ENCODE measurements around the gene TKT. TPM values are rescaled to one million over a fixed set of nuclear protein-coding genes. Genes with fewer than 3 reads are reported as not detected.

TKT gene
- total RNA-seq, 1 experiment from 2014 or later = 634 TPM

GRCh38 chr3:53202331-53203015 lies 53.3 kb downstream of the TKT start:
- CTCF ChIA-PET = no interaction called here
- RAD21 ChIA-PET (ENCODE audit: low non-redundant PET in 1 of 2, low total read pairs in 2 of 2, uncharacterized antibody in 2 of 2, unreplicated experiment in 2 of 2) = no interaction called here
- Histone ChIP-seq H3K4me3 (replicated peaks in 1 of 2; ENCODE audit: low read depth in 1 of 2, low read length in 2 of 2) (no peak overlapping the region), H3K4me1 (ENCODE audit: control insufficient read depth in 1 of 2, insufficient read depth in 2 of 2, low read length in 2 of 2) (peaks cover 4 to 12% of the 10 kb centered on the region in 2 experiments; a peak in 2 of 4 replicates), H3K9me2 (ENCODE audit: insufficient read depth) (no peaks in the 10 kb centered on the region), H3K27me3 (ENCODE audit: insufficient read depth, low read length) (no peaks in the 10 kb centered on the region), H3K79me2 (ENCODE audit: insufficient read depth, low read length) (peaks cover 24% of the 10 kb centered on the region), H3K9ac (ENCODE audit: low read length) (no peak overlapping the region), H3K27ac (ENCODE audit: low read depth, low read length) (no peak overlapping the region), H2AFZ (ENCODE audit: low read depth, low read length, poor library complexity, severe bottlenecking) (no peak overlapping the region), H3K9me3 (ENCODE audit: control insufficient read depth in 1 of 2, insufficient read depth in 1 of 2, low read depth in 1 of 2, low read length in 2 of 2) (no peaks in the 10 kb centered on the region), H3K4me2 (ENCODE audit: low read length) (no peak overlapping the region), H3K36me3 (ENCODE audit: control insufficient read depth in 1 of 2, insufficient read depth in 2 of 2, low read length in 2 of 2) (peaks cover 0 to 35% of the 10 kb centered on the region in 2 experiments; a peak in 2 of 4 replicates), H4K20me1 (ENCODE audit: insufficient read depth) (no peaks in the 10 kb centered on the region)
- DNase-seq (ENCODE audit: low read depth, low spot score) = no peak
- POLR2A ChIA-PET = no interaction called here
- intact Hi-C loops (cut with micrococcal nuclease) = no loop called here
- BruUV-seq (replicated peaks) = no TSS peak
- ATAC-seq = no peak
- TF ChIP-seq SIN3A (IDR thresholded peaks at IDR 0.05; ENCODE audit: low read depth) (no peak), RAD21 (IDR thresholded peaks at IDR 0.05; ENCODE audit: low read depth) (no peak), REST (IDR thresholded peaks at IDR 0.05; ENCODE audit: low read depth) (no peak), EGR1 (IDR thresholded peaks at IDR 0.05; ENCODE audit: low read depth) (no peak), TCF7L2 (IDR thresholded peaks at IDR 0.05; ENCODE audit: borderline replicate concordance, extremely low read depth, insufficient read depth, insufficient read length) (no peak), FOSL1 (IDR thresholded peaks at IDR 0.05; ENCODE audit: low read depth) (no peak), EZH2phosphoT487 (IDR thresholded peaks at IDR 0.05; ENCODE audit: borderline replicate concordance) (no peak), CTCF (IDR thresholded peaks at IDR 0.05 in 2 of 3, conservative IDR thresholded peaks at IDR 0.05 in 1 of 3; ENCODE audit: borderline replicate concordance in 1 of 3, insufficient read depth in 1 of 3, low read depth in 2 of 3, low read length in 2 of 3) (no peak), JUND (IDR thresholded peaks at IDR 0.05) (no peak), ZFX (IDR thresholded peaks at IDR 0.05) (no peak), ATF3 (IDR thresholded peaks at IDR 0.05) (no peak), YY1 (IDR thresholded peaks at IDR 0.05; ENCODE audit: extremely low read depth, insufficient replicate concordance, low read depth, low read length) (no peak), MAX (IDR thresholded peaks at IDR 0.05) (no peak), ZNF274 (IDR thresholded peaks at IDR 0.05; ENCODE audit: low read depth, low read length) (no peak), CBX3 (IDR thresholded peaks at IDR 0.05; ENCODE audit: low read depth) (no peak), ELF1 (IDR thresholded peaks at IDR 0.05; ENCODE audit: borderline replicate concordance, low read depth) (no peak), POLR2AphosphoS5 (IDR thresholded peaks at IDR 0.05; ENCODE audit: low read depth, low read length) (no peak), ZBTB33 (IDR thresholded peaks at IDR 0.05; ENCODE audit: extremely low read depth, insufficient replicate concordance, low read length) (no peak)

Data from HCT116 (cell line).